PC-9 (cell line): ENCODE data around the gene SELENOT.

Experiments used
- EZH2 ChIP-seq: fragments of 200-600 bp; sonication (generic); IDR thresholded peaks from 2 replicates; pipeline ENCODE4 v1.8.0; 2017; ENCODE audit warnings: antibody characterized with exemption, low read depth
- TF ChIP-seq, protein P1 (sequence below): fragments of 200-600 bp; sonication (generic); conservative IDR thresholded peaks from 2 replicates; pipeline ENCODE4 v1.6.1; 2017; ENCODE audit warnings: mixed run types, antibody characterized with exemption, mild to moderate bottlenecking, moderate library complexity

- TF ChIP-seq, protein P1, sequence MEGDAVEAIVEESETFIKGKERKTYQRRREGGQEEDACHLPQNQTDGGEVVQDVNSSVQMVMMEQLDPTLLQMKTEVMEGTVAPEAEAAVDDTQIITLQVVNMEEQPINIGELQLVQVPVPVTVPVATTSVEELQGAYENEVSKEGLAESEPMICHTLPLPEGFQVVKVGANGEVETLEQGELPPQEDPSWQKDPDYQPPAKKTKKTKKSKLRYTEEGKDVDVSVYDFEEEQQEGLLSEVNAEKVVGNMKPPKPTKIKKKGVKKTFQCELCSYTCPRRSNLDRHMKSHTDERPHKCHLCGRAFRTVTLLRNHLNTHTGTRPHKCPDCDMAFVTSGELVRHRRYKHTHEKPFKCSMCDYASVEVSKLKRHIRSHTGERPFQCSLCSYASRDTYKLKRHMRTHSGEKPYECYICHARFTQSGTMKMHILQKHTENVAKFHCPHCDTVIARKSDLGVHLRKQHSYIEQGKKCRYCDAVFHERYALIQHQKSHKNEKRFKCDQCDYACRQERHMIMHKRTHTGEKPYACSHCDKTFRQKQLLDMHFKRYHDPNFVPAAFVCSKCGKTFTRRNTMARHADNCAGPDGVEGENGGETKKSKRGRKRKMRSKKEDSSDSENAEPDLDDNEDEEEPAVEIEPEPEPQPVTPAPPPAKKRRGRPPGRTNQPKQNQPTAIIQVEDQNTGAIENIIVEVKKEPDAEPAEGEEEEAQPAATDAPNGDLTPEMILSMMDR: no peak
- TF ChIP-seq EZH2: no peak
These were observed 13.4 kb upstream of the SELENOT start for GRCh38 chr3:150589759-150590158.
